ENCODE results near the gene HYAL1.

The HYAL1 gene

DNA sequence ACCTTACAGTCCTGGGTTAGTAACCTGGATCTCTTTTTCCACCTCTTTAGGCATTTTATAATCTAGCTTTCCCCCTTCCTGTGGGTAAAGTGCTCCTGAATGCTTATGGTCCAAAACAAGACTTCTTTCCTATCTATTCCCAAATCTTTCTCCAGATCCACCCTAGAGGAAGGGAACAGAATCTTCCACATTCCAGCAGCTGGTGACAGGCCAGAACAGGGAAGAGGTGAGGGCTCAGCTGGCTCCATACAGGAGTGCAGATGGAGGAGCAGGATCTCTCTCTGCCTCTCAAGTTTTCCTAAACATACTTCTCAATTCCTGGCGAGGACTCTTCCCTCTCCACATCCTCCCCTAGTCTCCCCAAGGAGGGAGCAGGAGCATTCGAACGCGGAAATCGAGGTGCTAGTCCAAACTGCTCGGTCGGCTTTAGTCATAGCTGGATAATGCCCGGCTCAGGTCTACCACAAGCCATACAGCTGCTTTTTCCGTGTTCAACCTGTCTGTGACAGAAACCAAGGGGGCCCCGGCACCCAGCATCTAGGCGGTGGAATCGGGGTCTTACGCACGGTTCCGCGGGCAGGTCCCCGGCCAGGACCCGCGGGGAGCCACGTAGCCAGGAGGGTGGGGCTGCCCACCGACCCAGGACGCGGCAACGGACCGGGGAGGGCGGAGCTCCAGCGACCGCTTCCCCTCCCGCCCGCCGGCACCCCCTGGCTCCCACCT is 33.2 kb upstream of the HYAL1 start:
- in situ Hi-C loops (cut with MboI; ENCODE audit: low sequenced_read_pairs) = no loop called here

GRCh38 chr3:50334339-50335075 is 31.1 kb upstream of the HYAL1 start:
- in situ Hi-C loops (cut with MboI; ENCODE audit: low sequenced_read_pairs) = no loop called here

- in situ Hi-C loops (cut with MboI; ENCODE audit: low sequenced_read_pairs) = no loop called here
Measured at GRCh38 chr3:50333744-50334328, 30.5 kb upstream of the HYAL1 start.

- in situ Hi-C loops (cut with MboI; ENCODE audit: low sequenced_read_pairs) = no loop called here
Measured at GRCh38 chr3:50331364-50331907, 28.1 kb upstream of the HYAL1 start.

- in situ Hi-C loops (cut with MboI; ENCODE audit: low sequenced_read_pairs) = no loop called here
Measured at GRCh38 chr3:50330330-50330729, 27.0 kb upstream of the HYAL1 start.

DNA sequence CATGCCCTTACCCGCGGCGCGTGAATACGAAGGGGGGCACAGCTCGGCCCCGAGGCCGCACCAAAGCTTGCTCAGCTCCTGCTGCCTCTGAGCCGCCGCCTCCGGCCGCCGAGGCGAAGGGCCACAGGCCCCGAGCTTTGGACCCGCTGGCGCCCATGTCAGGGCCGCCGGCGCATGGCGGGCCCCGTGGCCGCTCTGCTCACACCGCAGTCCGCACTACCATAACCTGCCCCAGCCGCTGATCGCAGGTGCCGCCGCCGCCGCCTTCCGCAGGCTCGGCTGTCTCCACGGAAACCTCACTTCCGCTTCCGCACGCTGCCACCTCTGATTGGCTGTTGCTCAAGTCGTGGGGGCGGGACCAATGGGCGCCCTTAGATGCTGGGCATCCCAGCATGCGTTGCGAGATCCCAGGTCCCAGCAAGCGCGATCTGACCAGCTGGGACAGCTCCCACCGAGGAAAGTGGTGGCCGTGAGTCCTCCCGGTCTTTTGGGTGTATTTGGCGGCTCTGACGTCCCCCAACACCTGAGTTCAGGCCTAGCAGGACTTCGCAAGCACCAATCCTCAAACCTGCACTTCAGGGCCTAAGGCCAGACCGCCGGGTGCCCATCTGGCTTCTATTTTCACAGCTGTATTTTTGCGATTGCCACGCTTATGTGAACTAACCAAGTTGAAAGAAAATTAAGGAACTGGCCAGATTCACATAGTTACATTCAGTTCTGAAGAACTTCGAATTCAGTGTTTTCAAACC is 24.7 kb upstream of the HYAL1 start, which contains the start of gene TUSC2:
Gene TUSC2 (minus strand): TSS at position 281 of the 749 bp plus-strand sequence. CDS start 124 bp downstream, at position 157.
- in situ Hi-C loops (cut with MboI; ENCODE audit: low sequenced_read_pairs) = no loop called here

- in situ Hi-C loops (cut with MboI; ENCODE audit: low sequenced_read_pairs) = no loop called here
Measured at GRCh38 chr3:50327129-50327528, 23.8 kb upstream of the HYAL1 start.

- in situ Hi-C loops (cut with MboI; ENCODE audit: low sequenced_read_pairs) = no loop called here
Measured at GRCh38 chr3:50326182-50326541, 22.8 kb upstream of the HYAL1 start.

- in situ Hi-C loops (cut with MboI; ENCODE audit: low sequenced_read_pairs) = no loop called here
Measured at GRCh38 chr3:50325497-50326181, 22.3 kb upstream of the HYAL1 start.

- in situ Hi-C loops (cut with MboI; ENCODE audit: low sequenced_read_pairs) = no loop called here
Measured at GRCh38 chr3:50325113-50325480, 21.7 kb upstream of the HYAL1 start.

DNA sequence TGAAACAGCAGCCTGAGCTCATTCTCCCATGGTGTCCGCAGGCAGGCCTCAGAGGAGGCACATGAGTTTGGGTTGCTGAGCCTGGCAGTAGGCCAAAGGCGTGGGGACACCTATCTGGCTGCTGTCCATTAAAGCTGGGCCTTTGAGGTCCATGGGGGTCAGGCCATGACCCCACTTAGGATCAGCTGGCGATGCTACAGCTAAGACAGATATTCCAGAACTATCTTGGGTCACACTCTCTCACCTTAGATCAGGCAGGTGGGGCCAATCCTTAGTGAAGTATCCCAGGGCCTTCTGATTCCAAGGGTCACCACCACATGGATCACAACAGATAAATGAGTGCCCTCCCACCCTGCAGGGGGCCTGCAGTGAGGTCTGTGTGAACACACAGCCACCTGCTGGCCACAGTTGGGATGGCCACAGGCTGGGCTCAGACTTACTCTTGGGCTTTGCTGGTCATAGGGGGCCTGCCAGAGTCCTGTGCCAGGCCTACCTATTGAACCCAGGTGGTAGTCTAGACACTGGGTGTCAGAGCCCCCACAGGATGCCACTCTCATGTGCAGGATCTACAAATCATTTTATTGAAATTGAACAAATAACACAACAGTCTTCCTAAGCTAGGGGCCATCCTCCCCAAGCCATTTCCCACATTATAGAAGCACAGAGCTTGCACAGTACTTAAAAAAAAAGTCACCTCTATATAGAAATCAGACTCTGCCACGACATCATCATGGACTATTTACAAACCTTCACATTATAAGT is 21.2 kb upstream of the HYAL1 start:
- in situ Hi-C loops (cut with MboI; ENCODE audit: low sequenced_read_pairs) = no loop called here

GRCh38 chr3:50323614-50324199 is 20.3 kb upstream of the HYAL1 start:
- in situ Hi-C loops (cut with MboI; ENCODE audit: low sequenced_read_pairs) = no loop called here

- in situ Hi-C loops (cut with MboI; ENCODE audit: low sequenced_read_pairs) = no loop called here
Measured at GRCh38 chr3:50323092-50323600, 19.8 kb upstream of the HYAL1 start.

DNA sequence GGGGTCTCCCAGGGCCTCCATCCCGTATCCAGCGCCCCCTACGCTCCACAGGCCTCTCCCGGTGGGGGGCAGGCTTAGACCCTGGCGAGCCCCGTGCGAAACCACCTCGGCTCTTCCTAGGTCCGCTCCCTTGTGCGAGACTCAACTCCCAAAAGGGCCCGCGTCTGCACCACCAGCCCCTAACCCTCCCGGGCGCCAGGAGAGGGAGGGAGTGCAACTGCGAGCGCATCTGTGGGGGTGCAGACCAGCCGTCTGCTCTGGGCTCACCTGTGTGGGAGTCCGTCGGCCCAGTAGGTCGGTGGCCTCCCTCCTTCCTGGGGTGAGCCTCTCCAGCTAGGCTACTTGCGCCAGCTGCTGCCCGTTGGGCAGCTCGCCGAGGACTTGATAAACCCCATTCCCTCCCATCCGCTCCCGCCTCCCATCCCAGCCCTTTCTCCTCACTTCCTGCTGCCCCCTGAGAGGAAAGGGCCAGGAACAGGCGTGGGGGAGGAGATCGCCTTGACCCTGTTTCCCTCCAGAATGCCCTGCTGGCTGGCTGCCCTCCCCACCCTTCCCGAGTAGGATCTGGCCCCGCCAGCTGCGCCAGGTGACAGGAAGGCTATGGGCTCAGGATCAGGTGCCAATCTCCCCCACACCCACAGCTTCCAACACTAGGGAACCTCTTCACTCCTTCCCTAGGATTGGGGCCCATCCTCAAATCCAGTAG is 19.2 kb upstream of the HYAL1 start, which contains the start of gene HYAL2:
Gene HYAL2 (minus strand): TSS at position 360 of the 706 bp plus-strand sequence. CDS start 2,256 bp downstream, outside the sequence.
- in situ Hi-C loops (cut with MboI; ENCODE audit: low sequenced_read_pairs) = no loop called here

- in situ Hi-C loops (cut with MboI; ENCODE audit: low sequenced_read_pairs) = no loop called here
Measured at GRCh38 chr3:50322115-50322385, 18.7 kb upstream of the HYAL1 start.

GRCh38 chr3:50321336-50322114 is 18.2 kb upstream of the HYAL1 start:
- in situ Hi-C loops (cut with MboI; ENCODE audit: low sequenced_read_pairs) = no loop called here

DNA sequence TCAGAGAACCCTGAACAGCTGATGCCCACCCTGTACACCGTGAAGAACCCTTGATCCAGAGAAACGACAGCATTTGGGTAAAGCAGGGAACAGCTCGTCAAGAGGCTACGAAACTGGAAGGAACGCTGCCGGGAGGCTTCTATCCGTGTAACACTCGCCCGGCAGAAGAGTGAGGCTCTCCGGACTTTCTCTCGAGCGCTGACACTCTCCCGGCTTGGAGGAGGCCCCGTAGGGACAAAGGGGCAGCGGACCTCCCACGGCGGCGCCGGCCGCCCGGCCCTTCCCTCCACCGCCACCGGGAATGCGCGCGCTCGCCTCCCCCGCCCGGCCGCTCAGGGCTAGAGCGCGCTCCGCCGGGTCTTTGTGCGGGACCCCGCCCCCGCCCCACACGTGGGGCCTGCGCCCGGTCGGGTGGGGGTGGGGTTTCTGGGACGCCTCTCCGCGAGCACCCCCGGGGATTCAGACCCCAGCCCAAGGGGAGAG is 17.5 kb upstream of the HYAL1 start:
- in situ Hi-C loops (cut with MboI; ENCODE audit: low sequenced_read_pairs) = no loop called here

Data from HL-60/S4 (cell line).